ENCODE results near the gene FIBP.
A peak's percentile ranks its signal among the peaks of the same experiment; 100 is the strongest.
"Not testable (repeated sequence)": the region's sequence is repeated elsewhere in the genome, so short reads cannot be mapped to it uniquely, and the experiment has no call there.

FIBP gene

GRCh38 chr11:65857853-65858680 is 30.2 kb downstream of the FIBP start, which contains the start of gene CFL1:
Gene CFL1 (minus strand): TSS chr11:65858180. CDS start chr11:65858099, 81 bp downstream.
- peak; percentile 99 for DNase-seq

- DNase-seq, result no peak
These were observed 30.8 kb downstream of the FIBP start for GRCh38 chr11:65857500-65857852.

- peak; percentile 55 for DNase-seq
These were observed 31.4 kb downstream of the FIBP start for GRCh38 chr11:65856689-65857499.

DNA sequence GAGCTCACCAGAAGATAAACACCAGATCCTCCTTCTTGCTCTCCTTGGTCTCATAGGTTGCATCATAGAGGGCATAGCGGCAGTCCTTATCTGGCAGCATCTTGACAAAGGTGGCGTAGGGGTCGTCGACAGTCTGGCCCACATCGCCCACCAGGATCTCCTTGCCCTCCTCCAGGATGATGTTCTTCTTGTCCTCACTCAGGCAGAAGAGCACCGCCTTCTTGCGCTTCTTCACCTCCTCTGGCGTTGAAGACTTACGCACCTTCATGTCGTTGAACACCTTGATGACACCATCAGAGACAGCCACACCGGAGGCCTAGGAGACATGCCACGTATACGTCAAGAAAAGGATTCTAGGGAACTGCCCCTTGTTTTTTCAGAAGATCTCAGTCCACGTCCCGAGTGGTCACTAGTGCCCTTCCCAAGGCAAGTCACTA is 32.3 kb downstream of the FIBP start:
- DNase-seq, result no peak

- DNase-seq, result no peak
These were observed 33.1 kb downstream of the FIBP start for GRCh38 chr11:65854852-65855837.

GRCh38 chr11:65854161-65854592 is 34.1 kb downstream of the FIBP start:
- DNase-seq, result no peak

DNA sequence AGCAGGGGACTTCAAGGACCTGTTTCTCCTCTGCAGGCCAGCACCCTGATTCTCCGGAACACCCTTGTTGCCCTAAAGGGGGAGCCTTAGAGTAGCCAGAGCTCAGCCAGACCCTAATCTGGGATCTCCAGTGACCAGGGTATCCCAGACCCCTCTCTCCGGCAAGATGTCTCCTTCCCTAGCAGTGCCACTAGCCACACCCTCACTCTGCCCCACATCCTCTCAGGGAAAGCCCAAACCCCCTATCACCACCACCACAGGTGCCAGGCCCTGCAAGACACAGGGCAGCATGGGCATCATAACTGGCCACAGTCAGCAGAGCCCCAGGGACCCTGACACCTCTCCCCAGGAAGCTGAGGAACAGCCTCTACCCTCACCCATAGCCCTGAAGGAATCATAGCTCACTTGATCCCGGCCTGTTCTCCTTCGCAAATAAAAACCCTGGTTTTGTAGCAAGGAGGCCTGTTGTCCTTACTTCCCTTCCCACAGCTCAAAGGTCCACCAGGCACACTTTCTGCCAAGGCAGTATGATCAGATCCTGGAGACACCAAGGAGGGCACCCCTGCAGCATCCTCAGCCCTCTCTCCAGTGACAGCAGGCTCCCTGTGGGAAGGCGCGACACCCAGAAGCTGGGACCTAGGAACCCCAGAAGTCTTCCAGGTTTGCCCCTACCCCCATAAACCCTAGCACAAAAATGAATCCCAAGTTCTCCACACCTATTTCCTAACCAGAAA is 34.9 kb downstream of the FIBP start:
- no peak for DNase-seq

DNA sequence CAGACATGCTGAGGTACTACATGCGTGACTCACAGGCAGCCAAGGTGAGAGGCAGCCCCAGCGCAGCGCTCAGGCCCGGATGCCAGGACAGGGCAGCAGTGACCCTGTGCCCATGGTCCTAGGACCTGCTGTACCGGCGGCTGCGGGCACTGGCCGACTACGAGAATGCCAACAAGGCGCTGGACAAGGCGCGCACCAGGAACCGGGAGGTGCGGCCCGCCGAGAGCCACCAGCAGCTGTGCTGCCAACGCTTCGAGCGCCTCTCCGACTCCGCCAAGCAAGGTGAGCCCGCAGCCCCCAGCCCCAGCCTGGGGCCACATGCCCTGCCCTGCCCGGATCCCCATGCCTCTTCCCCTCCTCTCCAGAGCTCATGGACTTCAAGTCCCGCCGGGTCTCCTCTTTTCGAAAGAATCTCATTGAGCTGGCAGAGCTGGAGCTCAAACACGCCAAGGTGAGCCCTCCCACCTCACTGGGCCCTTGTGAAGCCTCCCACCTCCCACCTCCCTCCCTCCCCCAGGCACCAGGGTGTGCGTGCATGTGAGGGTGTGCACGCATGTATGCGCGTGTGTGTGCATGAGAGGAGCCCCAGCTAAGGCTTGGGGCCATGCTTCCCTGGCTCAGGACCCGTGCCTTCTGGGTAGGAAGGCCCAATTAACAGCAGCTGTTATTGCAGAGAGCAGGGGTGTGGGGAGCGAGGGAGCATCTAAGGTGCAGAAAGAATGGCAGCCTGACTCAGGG is 35.6 kb downstream of the FIBP start:
- no peak for DNase-seq

GRCh38 chr11:65851811-65852507 is 36.3 kb downstream of the FIBP start:
- DNase-seq, result no peak

GRCh38 chr11:65851083-65851579 is 37.1 kb downstream of the FIBP start:
- DNase-seq, result no peak

DNA sequence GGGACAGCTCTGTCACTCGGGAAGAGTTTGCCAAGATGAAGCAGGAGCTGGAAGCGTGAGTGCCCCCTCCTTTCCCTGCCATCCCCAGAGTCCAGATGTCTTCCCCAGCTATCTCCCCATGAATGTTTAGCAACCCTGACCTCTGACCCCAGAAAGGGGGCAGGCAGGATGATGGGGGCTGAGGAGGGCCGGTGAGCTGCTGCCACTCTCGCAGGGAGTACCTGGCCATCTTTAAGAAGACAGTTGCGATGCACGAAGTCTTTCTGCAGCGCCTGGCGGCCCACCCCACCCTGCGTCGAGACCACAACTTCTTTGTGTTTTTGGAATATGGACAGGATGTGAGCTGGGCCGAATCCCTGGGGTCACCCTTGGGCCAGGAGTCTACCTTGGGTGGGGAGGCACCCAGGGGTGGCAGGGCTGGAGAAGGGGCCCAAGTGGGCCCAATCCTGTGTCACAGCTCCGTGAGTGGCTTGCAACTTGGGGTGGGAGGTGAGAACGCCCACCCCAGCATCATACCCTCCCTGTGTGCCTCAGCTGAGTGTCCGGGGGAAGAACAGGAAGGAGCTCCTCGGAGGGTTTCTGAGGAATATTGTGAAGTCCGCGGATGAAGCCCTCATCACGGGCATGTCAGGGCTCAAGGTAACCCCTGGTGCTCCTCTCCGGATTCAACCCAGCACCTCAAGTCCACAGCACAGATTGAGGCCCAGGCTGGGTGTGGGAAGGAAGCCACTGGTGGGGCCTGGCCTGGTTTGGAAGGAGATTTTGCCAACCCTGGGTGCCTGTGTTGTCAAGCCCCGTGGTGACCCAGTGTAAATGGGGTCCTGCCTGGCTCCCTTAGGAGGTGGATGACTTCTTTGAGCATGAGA is 37.8 kb downstream of the FIBP start:
- no peak for DNase-seq

- no peak for DNase-seq
These were observed 38.5 kb downstream of the FIBP start for GRCh38 chr11:65849771-65850216.

GRCh38 chr11:65849366-65849765 is 38.9 kb downstream of the FIBP start:
- DNase-seq, result no peak

DNA sequence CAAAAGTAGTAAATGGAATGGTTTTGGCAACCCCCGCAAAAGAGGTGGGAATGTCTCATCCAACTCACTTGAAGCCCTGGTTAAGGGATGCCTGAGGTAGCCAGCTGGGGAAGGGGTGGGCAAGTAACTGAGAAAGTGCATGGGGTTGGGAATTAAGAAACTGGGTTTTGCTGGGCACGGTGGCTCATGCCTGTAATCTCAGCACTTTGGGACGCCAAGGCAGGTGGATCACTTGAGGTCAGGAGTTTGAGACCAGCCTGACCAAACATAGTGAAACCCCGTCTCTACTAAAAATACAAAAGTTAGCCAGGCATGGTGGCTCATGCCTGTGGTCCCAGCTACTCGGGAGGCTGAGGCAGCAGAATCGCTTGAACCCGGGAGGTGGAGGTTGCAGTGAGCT is 39.6 kb downstream of the FIBP start:
- DNase-seq, result not testable (repeated sequence)

- DNase-seq, result no peak
These were observed 40.5 kb downstream of the FIBP start for GRCh38 chr11:65847746-65848145.

DNA sequence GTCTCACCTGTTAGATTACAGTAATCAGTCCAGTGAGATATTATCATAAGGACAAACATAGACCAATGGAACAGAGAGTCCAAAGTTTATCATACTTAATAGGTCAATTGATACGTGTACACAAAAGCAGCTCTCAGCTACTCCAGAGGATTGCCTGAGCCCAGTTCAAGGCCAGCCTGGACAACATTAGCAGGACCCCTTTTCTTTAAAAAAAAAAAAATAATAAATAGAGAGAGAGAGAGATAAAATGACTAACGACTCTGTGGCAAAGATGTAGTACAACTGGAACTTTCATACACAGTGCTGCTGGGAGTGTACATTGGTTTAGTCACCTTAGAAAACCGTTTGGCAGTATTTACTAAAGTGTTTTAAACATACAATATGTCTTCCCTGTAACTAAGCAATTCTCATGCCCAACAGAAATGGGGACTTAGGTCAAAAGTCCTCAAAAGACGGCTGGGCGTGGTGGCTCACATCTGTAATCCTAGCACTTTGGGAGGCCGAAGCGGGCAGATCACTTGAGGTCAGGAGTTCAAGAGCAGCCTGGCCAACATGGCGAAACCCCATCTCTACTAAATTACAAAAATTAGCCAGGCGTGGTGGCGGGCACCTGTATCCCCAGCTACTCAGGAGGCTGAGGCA is 43.9 kb downstream of the FIBP start:
- DNase-seq, result no peak

- no peak for DNase-seq
These were observed 44.5 kb downstream of the FIBP start for GRCh38 chr11:65843811-65844210.

DNA sequence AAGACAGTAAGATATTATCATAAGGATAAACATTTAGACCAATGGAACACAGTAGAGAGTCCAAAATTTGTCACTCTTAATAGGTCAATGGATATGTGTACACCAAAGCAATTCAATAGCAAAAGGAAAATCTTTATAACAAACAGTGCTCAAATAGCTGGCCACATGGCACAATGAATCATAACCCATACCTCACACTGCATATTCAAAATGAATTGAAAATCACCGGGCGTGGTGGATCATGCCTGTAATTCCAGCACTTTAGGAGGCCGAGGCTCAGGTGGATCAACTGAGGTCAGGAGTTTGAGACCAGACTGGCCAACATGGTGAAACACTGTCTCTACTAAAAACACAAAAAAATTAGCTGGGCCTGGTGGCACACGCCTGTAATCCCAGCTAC is 46.1 kb downstream of the FIBP start:
- no peak for DNase-seq

DNA sequence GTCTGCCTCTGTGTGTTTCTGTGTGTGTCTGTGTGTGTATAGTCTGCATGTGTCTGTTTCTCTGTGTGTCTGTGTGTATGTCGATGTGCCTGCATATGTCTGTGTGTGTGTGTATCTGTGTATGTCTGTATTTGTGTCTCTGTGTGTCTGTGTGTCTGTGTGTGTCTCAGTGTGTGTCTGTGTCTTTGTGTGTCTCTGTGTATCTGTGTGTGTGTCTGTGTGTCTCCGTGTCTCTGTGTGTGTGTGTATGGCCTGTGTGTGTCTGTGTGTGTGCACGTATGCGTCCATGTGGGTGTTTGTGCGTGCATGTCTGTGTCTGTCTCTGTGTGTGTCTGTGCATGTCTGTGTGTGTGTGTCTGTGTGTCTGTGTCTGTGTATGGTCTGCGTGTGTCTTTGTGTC is 54.1 kb downstream of the FIBP start:
- no peak for DNase-seq
